ENCODE results near the gene ESCO1.
"Not testable (repeated sequence)": the region's sequence is repeated elsewhere in the genome, so short reads cannot be mapped to it uniquely, and the experiment has no call there.

ESCO1 gene

DNA sequence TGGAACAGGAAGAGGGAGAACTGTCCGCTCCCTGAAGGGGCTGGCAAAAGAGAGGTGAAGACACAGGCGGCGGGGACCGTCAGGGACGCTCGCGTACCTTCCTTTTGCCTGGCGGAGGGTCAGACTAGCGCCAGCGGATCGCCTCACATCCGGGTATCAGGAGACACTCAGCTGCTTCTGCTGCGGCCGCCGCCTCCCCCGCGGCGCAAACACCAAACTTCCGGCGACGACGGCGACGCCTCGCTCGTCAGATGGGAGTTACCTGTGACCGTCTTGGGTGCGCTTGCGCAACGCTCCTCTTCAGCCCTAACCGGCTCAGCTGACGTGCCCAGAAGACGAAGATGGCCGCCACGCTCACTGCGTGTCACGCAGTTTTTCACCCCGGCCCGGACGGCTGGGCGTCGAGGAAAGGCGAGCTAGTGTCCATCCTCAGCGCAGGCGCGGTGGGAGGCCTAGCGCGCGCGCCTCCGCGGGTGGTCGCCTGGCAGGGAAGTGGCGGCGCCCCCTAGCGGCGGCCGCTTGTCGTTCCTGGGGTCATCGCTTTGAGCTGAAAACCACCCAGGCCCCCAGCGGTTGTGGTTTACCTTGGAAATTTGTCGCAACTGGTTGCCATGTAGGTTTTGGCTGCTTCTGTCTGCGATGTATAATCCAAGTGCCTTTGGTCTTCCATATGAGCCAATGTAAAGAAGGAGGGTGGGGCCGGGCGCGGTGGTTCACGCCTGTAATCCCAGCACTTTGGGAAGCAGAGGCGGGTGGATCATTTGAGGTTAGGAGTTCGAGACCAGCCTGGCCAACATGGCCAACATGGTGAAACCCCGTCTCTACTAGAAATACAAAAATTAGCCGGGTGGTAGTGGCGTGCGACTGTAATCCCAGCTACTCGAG lies at the start of gene ESCO1:
Gene ESCO1 (minus strand): TSS at position 179 of the 885 bp plus-strand sequence. CDS start 25,861 bp downstream, outside the sequence.
- peak; percentile 88 to 93 for DNase-seq (ENCODE audit: low read depth in 2 of 2)

- not testable (repeated sequence) for DNase-seq (ENCODE audit: low read depth in 2 of 2)
Observed at GRCh38 chr18:21640375-21640774, 39.9 kb upstream of the ESCO1 start.

DNA sequence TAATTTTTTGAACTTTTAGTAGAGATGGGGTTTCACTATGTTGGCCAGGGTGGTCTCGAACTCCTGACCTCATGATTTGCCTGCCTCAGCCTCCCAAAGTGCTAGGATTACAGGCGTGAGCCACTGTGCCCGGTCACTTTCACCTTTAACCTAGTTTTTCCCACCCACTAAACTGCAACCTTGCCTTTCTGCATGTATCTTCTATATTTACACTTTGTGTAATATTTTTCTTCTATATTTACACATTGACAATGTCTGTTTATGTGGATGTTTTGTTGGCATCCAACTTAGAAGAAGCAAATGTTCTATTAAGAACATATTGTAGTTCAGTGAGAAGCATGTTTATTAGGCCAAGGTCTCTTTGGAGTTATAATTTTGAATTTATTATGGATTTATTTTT lies 38.3 kb upstream of the ESCO1 start:
- no peak for DNase-seq (ENCODE audit: low read depth in 2 of 2)

DNA sequence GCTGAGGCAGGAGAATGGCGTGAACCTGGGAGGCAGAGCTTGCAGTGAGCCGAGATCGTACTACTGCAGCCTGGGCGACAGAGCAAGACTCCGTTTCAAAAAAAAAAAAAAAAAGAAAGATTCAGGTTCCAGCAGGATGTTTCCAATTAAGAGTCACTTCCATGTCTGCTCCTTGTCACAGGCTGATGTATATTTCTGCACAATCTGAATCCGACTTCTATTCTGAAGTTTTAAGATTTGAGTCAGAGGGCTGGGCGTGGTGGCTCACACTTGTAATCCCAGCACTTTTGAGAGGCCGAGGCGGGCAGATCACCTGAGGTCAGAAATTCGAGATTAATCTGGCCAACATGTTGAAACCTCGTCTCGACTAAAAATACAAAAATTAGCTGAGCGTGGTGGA lies 36.3 kb upstream of the ESCO1 start:
- no peak for DNase-seq (ENCODE audit: low read depth in 2 of 2)

GRCh38 chr18:21634588-21635199 lies 34.2 kb upstream of the ESCO1 start:
- DNase-seq (ENCODE audit: low read depth in 2 of 2): no peak

DNA sequence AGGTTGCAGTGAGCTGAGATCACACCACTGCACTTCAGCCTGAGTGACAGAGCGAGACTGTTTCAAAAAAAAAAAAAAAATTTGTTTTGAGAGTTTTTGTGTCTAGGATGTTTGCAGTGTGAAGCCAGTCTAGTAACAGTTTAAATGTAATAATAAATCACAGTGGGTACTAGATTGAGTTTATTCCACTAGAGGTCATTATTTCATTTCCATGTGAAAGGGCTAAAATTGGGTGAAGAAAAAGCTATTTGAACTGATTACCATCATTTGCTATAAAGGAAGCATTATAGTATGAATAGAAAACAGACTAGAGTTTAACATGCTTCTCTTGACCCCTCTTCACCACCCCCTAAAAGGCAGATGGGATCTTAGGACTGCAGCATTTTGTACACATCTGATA lies 31.9 kb upstream of the ESCO1 start:
- DNase-seq (ENCODE audit: low read depth in 2 of 2): no peak

DNA sequence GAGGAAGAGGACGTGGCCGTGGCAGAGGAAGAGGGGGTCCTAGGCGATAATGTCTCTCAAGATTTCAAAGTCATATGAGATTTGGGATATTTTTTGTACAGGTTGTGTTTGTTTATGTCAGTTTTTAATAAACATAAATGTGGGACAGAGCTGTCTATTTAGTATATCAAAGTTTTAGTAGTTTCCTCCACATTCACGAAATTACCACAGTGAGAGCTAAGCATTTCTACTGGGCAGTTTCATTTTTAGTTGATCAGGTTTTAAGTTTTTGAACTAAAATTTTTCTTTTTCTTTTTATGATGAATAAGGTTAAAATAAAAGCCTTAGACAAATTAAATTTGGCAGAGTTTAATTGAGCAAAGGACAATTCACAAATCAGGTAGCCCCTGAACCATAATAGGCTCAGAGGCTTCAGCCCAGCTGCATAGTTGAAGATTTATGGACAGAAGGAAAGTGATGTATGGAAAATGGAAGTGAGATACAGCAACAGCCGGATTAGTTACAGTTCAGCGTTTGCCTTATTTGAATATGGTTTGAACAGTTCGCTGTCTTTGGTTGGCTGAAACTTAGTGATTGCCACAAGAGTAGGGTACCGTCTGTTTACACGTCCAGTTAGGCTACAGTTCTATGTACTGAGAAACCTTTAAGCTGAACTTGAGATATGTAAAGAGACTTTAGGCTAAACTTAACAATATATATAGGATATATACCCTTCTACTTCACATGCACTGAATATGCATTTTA lies 28.8 kb upstream of the ESCO1 start:
- no peak for DNase-seq (ENCODE audit: low read depth in 2 of 2)

GRCh38 chr18:21621640-21622039 lies 21.1 kb upstream of the ESCO1 start:
- DNase-seq (ENCODE audit: low read depth in 2 of 2): not testable (repeated sequence)

DNA sequence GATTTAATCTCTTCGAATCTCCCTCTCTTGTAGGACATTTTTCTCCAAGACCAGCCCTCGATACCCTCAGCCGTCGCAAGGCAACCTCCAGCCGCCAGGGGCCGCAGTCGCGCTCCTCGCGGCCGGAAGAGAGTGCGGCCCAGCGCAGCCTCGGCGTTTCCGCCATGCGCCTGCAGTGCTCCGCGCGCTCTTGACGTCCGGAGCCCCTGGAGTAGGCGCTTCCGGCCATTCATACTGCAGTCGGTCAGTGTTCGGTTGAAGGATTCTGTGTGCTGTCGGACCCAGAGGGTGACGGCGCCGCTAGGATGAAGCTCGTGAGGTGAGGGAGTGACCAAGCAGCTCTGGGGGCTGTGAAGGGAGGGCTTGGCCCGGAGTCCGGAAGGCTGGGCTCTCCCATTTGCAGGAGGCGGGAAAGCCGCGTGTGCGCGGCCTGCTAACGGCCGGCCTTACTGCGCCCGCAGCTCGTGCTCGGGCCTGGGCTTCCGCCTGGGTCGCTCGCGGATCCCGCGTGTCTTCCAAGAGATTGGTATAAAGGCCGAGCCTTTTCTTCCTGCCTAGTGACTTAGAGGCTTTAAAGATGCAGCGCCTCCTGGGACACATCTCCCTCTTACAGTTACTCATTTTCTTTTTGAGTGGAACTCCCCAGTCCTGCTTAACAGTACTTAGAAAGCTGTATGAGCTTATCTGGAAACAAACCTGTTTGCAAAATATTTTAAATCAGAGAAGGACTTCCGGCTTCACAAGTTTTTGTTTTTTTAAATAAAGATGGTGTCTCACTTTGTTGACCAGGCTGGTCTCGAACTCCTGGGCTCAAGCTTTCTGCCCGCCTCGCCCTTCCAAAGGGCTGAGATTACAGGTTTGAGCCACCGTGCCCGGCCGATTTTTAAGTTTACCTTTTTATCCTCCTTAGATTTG lies 11.9 kb upstream of the ESCO1 start, which contains the start of gene SNRPD1:
Gene SNRPD1 (plus strand): TSS at position 190 of the 915 bp plus-strand sequence. CDS start 116 bp downstream, at position 306.
- peak; percentile 70 to 85 for DNase-seq (ENCODE audit: low read depth in 2 of 2)

- DNase-seq (ENCODE audit: low read depth in 2 of 2): not testable (repeated sequence)
Observed at GRCh38 chr18:21611401-21612124, 11.1 kb upstream of the ESCO1 start.

DNA sequence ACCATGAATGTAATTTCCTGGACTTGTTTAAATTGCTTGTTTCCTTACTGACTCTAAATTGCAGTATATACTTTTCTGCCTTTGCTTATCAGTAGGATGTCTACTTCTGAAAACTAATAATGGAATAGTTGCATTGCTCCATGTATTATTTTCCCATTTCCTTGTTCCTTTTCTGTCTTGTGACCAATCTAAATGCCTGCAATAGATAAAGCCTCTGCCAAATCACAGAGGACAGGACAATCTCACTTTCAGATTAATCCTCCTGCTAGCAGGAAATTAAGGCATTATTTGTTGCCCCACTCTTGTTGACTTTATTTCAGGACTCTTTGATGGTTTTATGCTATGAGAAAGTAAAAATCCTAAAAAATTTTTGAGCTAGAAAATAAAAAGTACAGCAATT lies 4.7 kb upstream of the ESCO1 start:
- no peak for DNase-seq (ENCODE audit: low read depth in 2 of 2)

- no peak for DNase-seq (ENCODE audit: low read depth in 2 of 2)
Observed at GRCh38 chr18:21604671-21605070, 4.2 kb upstream of the ESCO1 start.

GRCh38 chr18:21602299-21602587 lies 1.7 kb upstream of the ESCO1 start:
- DNase-seq (ENCODE audit: low read depth in 2 of 2): no peak

GRCh38 chr18:21599585-21600525 lies 649 bp downstream of the ESCO1 start:
- DNase-seq (ENCODE audit: low read depth in 2 of 2): no peak

GRCh38 chr18:21598726-21599584 lies 1.5 kb downstream of the ESCO1 start:
- DNase-seq (ENCODE audit: low read depth in 2 of 2): no peak

- no peak for DNase-seq (ENCODE audit: low read depth in 2 of 2)
Observed at GRCh38 chr18:21597620-21598019, 2.9 kb downstream of the ESCO1 start.

GRCh38 chr18:21593540-21594257 lies 6.8 kb downstream of the ESCO1 start:
- DNase-seq (ENCODE audit: low read depth in 2 of 2): no peak

DNA sequence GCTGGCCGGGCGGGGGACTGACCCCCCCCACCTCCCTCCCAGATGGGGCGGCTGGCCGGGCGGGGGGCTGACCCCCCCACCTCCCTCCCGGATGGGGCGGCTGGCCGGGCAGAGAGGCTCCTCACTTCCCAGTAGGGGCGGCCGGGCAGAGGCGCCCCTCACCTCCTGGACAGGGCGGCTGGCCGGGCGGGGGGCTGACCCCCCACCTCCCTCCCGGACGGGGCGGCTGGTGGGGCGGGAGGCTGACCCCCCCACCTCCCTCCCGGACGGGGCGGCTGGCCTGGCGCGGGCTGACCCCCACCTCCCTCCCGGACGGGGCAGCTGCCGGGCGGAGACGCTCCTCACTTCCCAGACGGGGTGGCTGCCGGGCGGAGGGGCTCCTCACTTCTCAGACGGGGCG lies 8.1 kb downstream of the ESCO1 start:
- not testable (repeated sequence) for DNase-seq (ENCODE audit: low read depth in 2 of 2)
